Measurements from ENCODE around the gene CAPN15.

The CAPN15 gene

DNA sequence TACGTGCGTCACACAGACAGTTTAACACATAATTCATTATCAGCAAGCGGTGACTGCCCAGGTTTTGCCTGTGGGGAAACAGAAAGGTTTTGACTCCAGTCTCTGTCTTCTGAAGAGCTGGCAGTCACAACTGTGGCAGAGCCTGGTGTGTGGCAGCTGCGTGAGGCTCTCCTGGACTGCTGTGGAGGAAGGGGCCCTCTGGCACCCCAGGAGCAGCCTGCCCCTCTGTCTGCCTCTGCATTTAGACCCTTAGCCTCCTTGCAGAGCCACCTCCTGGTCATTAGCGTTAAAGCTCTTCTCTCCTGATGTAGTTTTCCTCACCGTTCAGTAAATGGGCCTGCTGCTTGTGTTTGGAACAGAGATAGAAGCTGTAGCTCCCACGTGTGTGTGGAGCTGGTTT lies 73.3 kb downstream of the CAPN15 start:
- TF ChIP-seq, protein P1, sequence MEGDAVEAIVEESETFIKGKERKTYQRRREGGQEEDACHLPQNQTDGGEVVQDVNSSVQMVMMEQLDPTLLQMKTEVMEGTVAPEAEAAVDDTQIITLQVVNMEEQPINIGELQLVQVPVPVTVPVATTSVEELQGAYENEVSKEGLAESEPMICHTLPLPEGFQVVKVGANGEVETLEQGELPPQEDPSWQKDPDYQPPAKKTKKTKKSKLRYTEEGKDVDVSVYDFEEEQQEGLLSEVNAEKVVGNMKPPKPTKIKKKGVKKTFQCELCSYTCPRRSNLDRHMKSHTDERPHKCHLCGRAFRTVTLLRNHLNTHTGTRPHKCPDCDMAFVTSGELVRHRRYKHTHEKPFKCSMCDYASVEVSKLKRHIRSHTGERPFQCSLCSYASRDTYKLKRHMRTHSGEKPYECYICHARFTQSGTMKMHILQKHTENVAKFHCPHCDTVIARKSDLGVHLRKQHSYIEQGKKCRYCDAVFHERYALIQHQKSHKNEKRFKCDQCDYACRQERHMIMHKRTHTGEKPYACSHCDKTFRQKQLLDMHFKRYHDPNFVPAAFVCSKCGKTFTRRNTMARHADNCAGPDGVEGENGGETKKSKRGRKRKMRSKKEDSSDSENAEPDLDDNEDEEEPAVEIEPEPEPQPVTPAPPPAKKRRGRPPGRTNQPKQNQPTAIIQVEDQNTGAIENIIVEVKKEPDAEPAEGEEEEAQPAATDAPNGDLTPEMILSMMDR (IDR thresholded peaks at IDR 0.05; ENCODE audit: insufficient read depth, missing control alignments), result peak; percentile 54
- FAIRE-seq (no peak), DNase-seq (ENCODE audit: insufficient read length, low spot score) (no peak)

DNA sequence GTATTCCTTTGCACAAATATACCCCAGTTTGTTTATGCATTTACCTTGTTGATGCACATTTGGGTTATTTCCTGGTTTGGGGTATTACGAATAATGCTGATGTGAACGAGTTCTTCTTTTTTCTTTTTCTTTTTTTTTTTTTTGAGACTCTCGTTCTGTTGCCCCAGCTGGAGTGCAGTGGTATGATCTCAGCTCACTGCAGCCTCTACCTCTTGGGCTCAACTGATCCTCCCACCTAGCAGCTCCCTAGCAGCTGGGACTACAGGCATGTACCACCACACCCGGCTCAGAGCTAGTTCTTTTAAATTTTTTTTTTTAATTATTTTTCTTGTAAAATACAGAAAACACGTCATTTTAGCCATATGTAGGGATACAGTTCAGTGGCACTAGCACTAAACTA lies 76.4 kb downstream of the CAPN15 start:
- DNase-seq (ENCODE audit: insufficient read length, low spot score), result no peak
- no peak for FAIRE-seq
- TF ChIP-seq, protein P1 (IDR thresholded peaks at IDR 0.05; ENCODE audit: insufficient read depth, missing control alignments), result no peak

Measured in D721Med (cell line).